CD4-positive, alpha-beta T cell treated with Interferon alpha-2 for 1 hour (primary cell): ENCODE data around the gene ZNF143.
"Not testable (repeated sequence)": the region's sequence is repeated elsewhere in the genome, so short reads cannot be mapped to it uniquely, and the experiment has no call there.

Source experiments
- DNase-seq, 2 donors: peaks; one replicate each; pipeline ENCODE4 v3.0.0-alpha.2; 2020 to 2022

ZNF143 gene

DNA sequence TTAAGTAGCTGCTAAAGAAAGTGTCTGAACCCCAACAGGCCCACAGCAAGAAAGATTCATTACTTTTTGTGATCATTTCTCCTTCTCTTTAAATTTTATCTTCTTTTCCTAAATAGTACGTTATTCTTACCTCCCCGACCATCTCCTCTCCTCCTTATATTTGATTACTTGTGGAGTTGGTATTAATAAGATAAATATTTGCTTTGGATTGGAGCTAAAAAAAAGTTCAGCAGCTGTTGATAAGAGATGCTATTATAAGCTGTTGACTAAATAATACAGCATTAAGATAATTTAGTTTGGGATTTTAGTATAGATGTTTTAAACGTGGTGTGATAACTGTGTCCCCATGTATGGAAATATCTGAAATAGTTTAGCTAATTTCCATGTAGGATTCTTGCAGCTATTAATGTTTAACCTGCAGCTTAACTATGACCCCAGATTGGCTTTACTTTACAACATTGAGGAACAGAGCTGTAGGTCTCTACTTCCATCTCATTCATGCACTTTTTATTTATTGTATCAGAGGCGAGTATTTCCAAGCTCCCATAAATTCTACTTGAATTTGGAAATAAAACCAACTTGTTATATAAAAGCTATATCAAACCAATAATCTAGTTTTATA, 37.8 kb downstream of the ZNF143 start:
- no peak for DNase-seq

DNA sequence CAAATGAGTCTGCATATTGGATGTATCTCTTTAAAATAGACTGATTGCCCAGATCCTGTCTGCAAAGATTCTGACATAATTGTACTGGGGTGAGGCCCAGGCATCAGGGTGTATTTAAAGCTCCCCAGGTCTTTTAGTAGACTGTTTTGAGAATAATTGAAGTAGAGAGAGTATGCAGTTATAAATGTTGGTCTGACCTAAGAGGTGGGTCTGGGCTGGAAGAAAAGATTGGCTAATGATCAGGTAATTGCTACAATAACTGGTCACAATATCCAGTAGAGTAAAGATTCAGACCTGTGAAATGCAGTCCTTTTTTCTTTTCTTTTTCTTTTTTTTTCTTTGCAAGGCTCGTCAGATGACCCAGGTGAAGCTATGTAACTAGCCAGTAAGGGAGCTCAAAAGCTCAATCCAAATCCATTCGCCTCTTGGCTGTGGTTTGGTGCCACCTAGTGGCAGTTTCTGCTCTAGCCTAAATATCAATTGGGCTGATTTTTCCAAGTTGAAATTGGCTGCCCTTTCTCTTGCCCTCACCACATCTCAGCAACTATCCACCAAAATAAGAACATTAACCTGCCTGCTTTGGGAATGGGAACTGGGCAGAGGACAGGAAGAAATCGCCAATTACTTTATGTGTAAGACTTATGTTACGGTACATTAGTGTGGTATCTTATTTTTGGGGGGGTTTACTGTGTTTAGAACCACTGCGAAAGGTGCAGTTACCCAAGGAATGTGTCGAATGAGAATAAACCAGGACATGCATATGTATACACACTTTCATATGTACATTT, 45.9 kb downstream of the ZNF143 start:
- DNase-seq, result peak; percentile 62 to 80

DNA sequence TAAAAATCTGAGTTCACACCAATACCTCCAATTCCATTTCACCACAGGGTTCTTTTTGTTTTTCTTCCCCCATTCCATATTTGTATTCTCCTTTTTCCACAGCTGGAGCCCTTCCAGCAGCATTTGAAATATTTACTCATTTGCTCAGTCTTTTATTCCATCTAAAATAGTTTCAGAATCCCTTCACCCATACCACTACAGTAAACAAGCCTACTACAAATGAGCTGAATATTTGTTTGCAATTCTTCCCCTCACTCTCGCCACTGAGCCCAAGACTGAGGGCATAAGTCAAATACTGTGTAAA, 46.4 kb downstream of the ZNF143 start:
- no peak for DNase-seq

DNA sequence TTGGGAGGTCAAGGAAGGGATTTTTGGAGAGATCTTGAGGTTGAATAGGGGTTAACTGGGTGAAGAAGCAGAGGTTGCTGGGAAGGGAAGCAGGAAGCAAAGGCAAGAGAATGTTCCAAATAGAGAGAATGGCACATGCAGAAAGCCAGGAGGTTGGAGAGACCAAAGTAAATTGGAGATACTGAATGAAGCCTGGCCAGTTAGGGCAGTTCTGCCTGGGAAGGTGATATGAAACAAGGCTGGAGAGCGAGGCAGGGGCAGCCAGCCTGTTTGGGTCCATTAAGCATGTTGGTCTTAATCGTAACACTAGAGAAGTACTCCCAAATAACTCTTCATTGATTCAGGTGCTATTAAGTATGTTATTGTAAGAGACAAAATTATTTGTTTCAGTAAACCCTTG, 48.2 kb downstream of the ZNF143 start:
- no peak for DNase-seq

DNA sequence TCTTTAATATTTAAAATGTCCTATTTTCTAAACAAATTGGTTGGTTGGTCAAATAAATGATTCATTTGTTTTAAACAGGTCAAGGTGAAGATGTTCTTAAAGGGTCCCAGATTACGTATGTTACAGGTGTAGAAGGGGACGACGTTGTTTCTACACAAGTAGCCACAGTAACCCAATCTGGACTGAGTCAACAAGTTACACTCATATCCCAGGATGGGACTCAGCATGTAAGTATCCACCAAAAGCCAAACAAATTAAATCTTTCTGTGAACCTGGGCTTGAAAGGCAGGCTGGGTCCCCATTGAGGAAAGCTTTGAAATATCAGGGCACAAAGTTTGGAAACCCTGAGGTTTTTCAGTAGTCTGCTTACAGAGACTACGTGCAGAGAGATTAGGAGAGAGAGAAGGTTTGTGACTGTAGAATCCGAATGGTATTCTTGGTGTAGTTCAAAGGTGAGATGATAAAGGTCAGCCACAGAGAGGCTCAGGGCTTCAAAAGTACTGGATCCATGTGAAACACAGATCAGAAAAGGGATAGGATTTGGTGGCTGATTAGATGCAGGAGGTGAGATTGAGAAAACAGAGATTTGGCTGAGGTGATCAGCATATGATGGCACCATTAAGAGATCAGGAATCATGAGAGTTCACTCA, 51.7 kb downstream of the ZNF143 start:
- no peak for DNase-seq

- DNase-seq, result not testable (repeated sequence)
Measured at GRCh38 chr11:9514576-9514975, 53.8 kb downstream of the ZNF143 start.

DNA sequence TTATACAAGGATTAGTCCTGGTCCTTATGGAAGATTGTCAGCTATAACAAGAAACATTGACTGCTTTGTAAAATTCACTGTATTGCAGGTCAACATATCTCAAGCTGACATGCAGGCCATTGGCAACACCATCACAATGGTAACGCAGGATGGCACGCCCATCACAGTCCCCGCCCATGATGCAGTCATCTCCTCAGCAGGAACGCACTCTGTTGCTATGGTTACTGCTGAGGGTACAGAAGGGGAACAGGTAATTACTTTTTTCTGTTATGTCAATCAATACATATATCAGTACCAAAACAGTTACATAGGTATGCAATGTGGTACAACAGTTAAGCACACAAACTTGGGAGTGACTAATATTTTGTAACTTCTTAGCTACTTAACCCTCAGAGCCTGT, 55.3 kb downstream of the ZNF143 start:
- peak in 1 of 2 donors; percentile 10 for DNase-seq

DNA sequence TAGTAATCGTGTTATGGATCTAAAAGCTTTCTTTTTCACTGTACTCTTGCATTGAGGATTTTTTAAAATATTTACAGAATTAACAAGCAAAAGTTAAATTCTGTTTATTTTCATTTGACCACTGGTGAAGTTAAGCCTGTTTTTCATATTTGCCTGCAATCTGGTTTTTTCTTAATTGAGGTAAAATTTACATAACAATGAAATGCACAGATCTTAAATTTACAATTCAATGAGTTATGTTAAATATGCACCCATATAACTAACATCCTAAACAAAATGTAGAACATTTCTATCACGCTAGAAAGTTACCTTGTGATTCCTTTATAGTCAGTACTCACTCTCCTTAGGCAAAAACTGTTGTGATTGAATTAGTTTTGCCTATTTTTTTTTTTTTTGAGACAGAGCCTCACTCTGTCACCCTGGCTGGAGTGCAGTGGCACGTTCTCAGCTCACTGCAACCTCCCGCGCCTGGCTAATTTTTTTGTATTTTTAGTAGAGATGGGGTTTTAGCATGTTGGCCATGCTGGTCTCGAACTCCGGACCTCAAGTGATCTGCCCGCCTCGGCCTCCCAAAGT, 58.1 kb downstream of the ZNF143 start:
- DNase-seq, result no peak

GRCh38 chr11:9524001-9524400, 63.2 kb downstream of the ZNF143 start:
- DNase-seq, result no peak

- no peak for DNase-seq
Measured at GRCh38 chr11:9525116-9525515, 64.3 kb downstream of the ZNF143 start.

DNA sequence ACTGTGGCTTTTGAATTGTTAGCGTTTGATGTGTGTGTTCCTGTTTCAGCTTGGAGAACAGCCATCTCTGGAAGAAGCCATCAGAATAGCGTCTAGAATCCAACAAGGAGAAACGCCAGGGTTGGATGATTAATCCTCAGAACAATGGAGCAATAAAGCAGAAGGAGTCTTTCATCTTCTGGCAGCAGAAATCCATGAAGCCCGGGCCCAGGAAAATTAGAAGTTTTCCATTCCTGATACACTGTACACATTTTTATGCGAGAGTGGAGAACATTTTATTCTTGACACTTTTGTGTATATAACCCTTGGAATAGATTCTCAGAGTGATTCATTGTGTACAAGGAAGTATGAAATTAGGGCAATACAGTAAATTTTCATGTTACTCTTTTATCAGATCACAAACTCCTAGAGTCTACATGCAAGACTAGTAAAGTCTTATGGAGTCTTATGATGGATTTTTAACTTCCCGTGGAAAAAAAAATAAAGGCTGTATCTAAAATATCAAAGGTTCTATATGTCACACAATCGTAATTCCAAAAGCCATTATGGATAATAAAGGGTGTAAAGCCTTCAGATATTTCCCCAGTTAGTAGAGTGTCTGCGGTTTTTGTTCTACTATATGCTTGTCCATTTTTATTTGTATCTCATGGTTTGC, 66.8 kb downstream of the ZNF143 start:
- DNase-seq, result no peak

- no peak for DNase-seq
Measured at GRCh38 chr11:9528136-9528501, 67.3 kb downstream of the ZNF143 start.

DNA sequence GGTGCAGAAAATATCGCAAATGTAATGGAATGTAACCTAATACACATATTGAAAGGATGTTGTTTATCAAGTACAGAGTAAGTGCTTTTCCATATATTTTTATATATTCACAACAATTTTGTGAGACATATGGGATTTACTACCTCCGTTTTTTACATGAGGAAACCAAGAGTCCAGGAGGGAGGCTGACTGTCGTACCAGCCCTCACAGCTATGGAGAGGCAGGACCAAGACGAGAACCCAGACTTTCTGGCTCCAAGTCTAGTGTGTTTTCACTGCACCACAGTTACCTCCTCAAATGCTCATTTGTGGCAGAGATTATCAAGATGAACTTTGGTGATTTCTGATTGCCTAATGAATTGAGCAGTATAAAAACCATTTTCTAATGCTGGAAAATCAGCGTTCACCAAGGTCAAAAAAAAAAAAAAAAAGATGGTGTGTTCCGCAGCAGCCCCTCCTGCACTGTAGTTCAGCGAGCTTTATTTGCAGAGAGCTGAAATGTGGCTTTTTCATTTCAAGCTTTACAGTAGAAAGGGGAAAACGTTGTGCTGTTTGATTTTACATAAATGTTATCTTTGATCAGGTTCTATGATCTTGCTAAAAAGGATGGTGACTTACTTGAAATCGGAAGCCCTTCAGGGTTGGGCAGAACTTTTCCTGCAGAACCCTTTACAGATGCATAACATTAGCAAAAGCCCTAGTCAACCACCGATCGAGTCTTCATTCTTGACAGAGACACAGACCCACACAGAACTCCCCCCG, 67.9 kb downstream of the ZNF143 start:
- DNase-seq, result no peak

- no peak for DNase-seq
Measured at GRCh38 chr11:9529334-9529650, 68.5 kb downstream of the ZNF143 start.

DNA sequence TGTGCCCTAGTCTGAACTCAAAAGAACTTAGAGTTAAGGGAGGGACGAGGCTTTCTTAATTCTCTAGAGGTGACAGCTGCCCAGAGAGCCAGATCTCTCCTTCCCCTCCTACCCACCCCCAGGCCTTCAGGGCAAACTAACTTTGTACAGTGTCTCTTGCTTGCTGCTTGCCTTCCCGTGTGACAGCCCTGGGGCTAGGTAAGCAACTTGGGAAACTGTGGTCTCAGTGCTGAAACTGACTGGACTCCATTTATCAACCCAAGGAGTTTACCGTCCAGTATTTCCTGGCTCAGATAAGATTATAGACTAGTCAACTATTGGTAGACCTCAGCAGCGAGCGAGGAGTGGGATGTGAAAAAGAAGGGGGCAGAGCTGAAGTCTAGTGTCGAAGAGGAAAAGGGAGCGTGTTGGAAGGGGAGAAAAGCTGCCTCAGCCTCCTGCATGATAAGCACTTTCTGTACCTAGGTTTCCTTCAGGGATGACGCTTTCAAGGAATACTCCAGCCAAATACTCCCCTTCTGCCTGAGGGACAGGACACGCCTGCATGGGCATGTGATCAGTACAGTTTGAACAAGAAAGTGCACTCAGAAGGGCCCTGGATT, 69.3 kb downstream of the ZNF143 start:
- no peak for DNase-seq

GRCh38 chr11:9530901-9531625, 70.3 kb downstream of the ZNF143 start:
- no peak for DNase-seq

DNA sequence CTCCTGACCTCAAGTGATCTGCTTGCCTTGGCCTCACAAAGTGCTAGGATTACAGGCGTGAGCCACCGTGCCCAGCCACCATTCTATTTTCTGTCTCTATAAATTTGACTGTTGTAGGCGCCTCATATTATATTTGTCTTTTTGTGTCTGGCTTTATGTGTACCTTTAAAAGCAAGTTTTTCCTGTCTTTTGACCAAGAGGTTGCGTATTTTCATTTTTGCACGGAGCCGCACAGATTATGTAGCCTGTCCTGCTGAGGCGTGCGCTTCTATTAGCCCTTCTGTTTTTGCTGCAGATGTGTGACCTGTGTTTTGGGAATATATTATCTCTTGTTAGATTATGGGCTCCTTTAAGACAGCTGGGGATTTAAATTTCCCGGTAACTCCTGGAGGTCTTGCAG, 72.2 kb downstream of the ZNF143 start:
- no peak for DNase-seq

GRCh38 chr11:9533736-9534473, 73.1 kb downstream of the ZNF143 start:
- no peak for DNase-seq

DNA sequence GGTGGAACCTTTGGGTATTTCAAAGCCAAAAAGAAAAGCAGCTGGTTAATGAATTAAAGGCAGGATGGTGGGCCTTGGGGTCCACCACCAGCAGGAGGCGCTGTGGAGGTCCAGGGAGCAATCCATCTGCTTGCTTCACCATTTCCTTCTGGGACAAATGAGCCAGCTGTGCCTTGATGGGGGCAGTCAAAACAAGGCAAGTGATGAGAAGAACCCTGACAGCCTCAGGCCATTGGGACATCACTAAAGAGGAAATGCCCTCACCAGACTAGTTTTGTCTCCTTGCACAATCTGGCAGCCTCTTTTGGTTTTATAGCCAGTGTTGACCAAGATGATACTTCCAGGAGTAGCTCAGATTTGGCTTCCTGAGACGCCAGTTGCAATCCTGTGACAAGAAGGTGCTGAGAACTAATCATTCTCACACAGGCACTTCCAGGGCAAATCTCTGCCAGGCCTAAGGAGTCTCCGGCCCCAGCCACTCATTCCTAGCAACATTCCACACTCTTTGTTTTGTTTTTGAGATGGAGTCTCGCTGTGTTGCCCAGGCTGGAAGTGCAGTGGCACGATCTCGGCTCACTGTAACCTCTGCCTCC, 74.5 kb downstream of the ZNF143 start:
- DNase-seq, result peak; percentile 68 to 77

GRCh38 chr11:9538548-9538947, 77.7 kb downstream of the ZNF143 start:
- no peak for DNase-seq

DNA sequence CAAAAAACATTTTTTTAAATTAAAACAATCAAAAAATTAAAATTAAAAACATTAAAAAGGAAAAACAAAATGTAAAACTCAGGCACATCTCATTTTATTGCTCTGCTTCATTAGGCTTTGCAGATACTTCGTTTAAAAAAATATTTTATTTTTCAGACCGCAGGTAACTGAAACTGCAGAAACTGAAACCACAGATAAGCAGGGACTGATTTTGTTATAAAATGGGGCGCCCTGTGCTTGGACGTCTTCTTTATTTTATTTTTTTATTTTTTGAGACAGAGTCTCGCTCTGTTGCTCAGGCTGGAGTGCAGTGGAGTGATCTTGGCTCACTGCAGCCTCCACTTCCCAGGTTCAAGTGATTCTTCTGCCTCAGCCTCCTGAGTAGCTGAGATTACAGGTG, 88.4 kb downstream of the ZNF143 start:
- DNase-seq, result not testable (repeated sequence)
